DND-41 (cell line): ENCODE data around the gene VWA8.

Experiments used
- ATAC-seq: fragments of 200-7000 bp; cut with Tn5 transposase; 3 replicates; pipeline ENCODE4 v1.9.1; 2021; ENCODE audit warnings: low read depth; ENCODE audit not compliant: insufficient read depth
- DNase-seq: peaks from one replicate; pipeline ENCODE4 v3.0.0-alpha.2; 2020
- H2AFZ ChIP-seq: 2 replicates; pipeline ENCODE4 v1.6.0; 2012; ENCODE audit warnings: low read depth, low read length
- H3K27ac ChIP-seq: 2 replicates; pipeline ENCODE4 v1.5.1; 2012; ENCODE audit warnings: low read length, inconsistent platforms
- H3K27me3 ChIP-seq: fragments of 200-600 bp; sonication (generic); 2 replicates; pipeline ENCODE4 v1.6.0; 2012; ENCODE audit warnings: low read length, mild to moderate bottlenecking, inconsistent platforms; ENCODE audit not compliant: insufficient read depth, poor library complexity
- H3K36me3 ChIP-seq: 2 replicates; pipeline ENCODE4 v1.5.1; 2012; ENCODE audit warnings: low read length, inconsistent platforms; ENCODE audit not compliant: insufficient read depth
- H3K4me1 ChIP-seq: 2 replicates; pipeline ENCODE4 v1.5.1; 2012; ENCODE audit warnings: mild to moderate bottlenecking, low read length; ENCODE audit not compliant: insufficient read depth
- H3K4me2 ChIP-seq: 2 replicates; pipeline ENCODE4 v1.6.0; 2012; ENCODE audit warnings: mild to moderate bottlenecking, moderate library complexity, low read length, inconsistent platforms; ENCODE audit not compliant: insufficient read depth
- H3K4me3 ChIP-seq, 2 experiments: fragments of 200-600 bp in 1 of 2; shearing (Covaris generic) in 1 of 2; 2 replicates each; pipeline ENCODE4 v1.5.1; 2012 to 2016; ENCODE audit warnings: inconsistent platforms in 2 of 2, low read length in 2 of 2, mild to moderate bottlenecking in 2 of 2, low read depth in 1 of 2, moderate library complexity in 1 of 2
- H3K79me2 ChIP-seq: 2 replicates; pipeline ENCODE4 v1.6.0; 2012; ENCODE audit warnings: low read length, inconsistent platforms; ENCODE audit not compliant: insufficient read depth
- H3K9ac ChIP-seq: 2 replicates; pipeline ENCODE4 v1.6.0; 2012; ENCODE audit warnings: low read depth, mild to moderate bottlenecking, inconsistent platforms, low read length, moderate library complexity
- H3K9me3 ChIP-seq: 2 replicates; pipeline ENCODE4 v1.5.1; 2012; ENCODE audit warnings: low read length, moderate library complexity, mild to moderate bottlenecking, inconsistent platforms; ENCODE audit not compliant: insufficient read depth, severe bottlenecking
- H4K20me1 ChIP-seq: 2 replicates; pipeline ENCODE4 v1.6.0; 2012; ENCODE audit warnings: low read length; ENCODE audit not compliant: insufficient read depth
- CTCF ChIP-seq: IDR thresholded peaks from 2 replicates; pipeline ENCODE4 v1.5.1; 2012; ENCODE audit warnings: borderline replicate concordance, low read length, moderate library complexity, mild to moderate bottlenecking; ENCODE audit not compliant: poor library complexity, severe bottlenecking; ENCODE audit errors: extremely low read depth
- EZH2 ChIP-seq: IDR thresholded peaks from 3 replicates; pipeline ENCODE4 v1.6.1; 2012; ENCODE audit warnings: borderline replicate concordance, low read depth, mild to moderate bottlenecking, moderate library complexity, low read length, inconsistent platforms; ENCODE audit not compliant: severe bottlenecking

VWA8 gene

GRCh38 chr13:41580345-41580744, 380.6 kb downstream of the VWA8 start:
- no peak for ATAC-seq
- Histone ChIP-seq H3K4me1 (no peaks in the 10 kb centered on the region), H3K36me3 (peaks cover 14% of the 10 kb centered on the region; the same call in 1 of the 2 replicates), H3K27me3 (no peaks in the 10 kb centered on the region), H3K27ac (no peak overlapping the region), H3K4me3 (no peak overlapping the region), H4K20me1 (no peaks in the 10 kb centered on the region), H2AFZ (no peak overlapping the region), H3K4me2 (no peak overlapping the region), H3K9me3 (no peaks in the 10 kb centered on the region), H3K9ac (no peak overlapping the region), H3K79me2 (no peaks in the 10 kb centered on the region)
- DNase-seq, result no peak
- TF ChIP-seq EZH2 (no peak), CTCF (no peak)

- Histone ChIP-seq H3K27me3 (no peaks in the 10 kb centered on the region), H3K27ac (no peak overlapping the region), H3K4me1 (no peaks in the 10 kb centered on the region), H3K79me2 (no peaks in the 10 kb centered on the region), H3K4me3 (no peak overlapping the region), H3K9me3 (no peaks in the 10 kb centered on the region), H4K20me1 (no peaks in the 10 kb centered on the region), H3K36me3 (peaks cover 17% of the 10 kb centered on the region; the same call in 1 of the 2 replicates), H3K9ac (no peak overlapping the region), H3K4me2 (no peak overlapping the region), H2AFZ (no peak overlapping the region)
- ATAC-seq (no peak), DNase-seq (no peak)
- TF ChIP-seq EZH2, result no peak
- no peak for TF ChIP-seq CTCF
These were observed 381.0 kb downstream of the VWA8 start for GRCh38 chr13:41579881-41580280.

- H3K27ac ChIP-seq, result no peak overlapping the region
- no peaks in the 10 kb centered on the region for H3K9me3 ChIP-seq
- no peaks in the 10 kb centered on the region for H3K4me1 ChIP-seq
- ATAC-seq (no peak), DNase-seq (no peak)
- H3K36me3 ChIP-seq, result peaks cover 23% of the 10 kb centered on the region; the same call in 1 of the 2 replicates
- H3K27me3 ChIP-seq, result no peaks in the 10 kb centered on the region
- no peaks in the 10 kb centered on the region for H4K20me1 ChIP-seq
- H3K79me2 ChIP-seq, result no peaks in the 10 kb centered on the region
- H3K4me3 ChIP-seq, result no peak overlapping the region
- no peak for TF ChIP-seq CTCF
- TF ChIP-seq EZH2, result no peak
- no peak overlapping the region for H2AFZ ChIP-seq
- no peak overlapping the region for H3K4me2 ChIP-seq
- no peak overlapping the region for H3K9ac ChIP-seq
These were observed 381.7 kb downstream of the VWA8 start for GRCh38 chr13:41579168-41579567.

GRCh38 chr13:41578371-41578770, 382.5 kb downstream of the VWA8 start:
- Histone ChIP-seq H3K27me3 (no peaks in the 10 kb centered on the region), H3K4me3 (no peak overlapping the region), H3K36me3 (peaks cover 25% of the 10 kb centered on the region; the same call in 1 of the 2 replicates), H3K27ac (no peak overlapping the region), H3K9ac (no peak overlapping the region), H2AFZ (no peak overlapping the region), H3K9me3 (no peaks in the 10 kb centered on the region), H4K20me1 (no peaks in the 10 kb centered on the region), H3K4me2 (no peak overlapping the region), H3K4me1 (no peaks in the 10 kb centered on the region), H3K79me2 (no peaks in the 10 kb centered on the region)
- DNase-seq, result no peak
- no peak for ATAC-seq
- TF ChIP-seq EZH2 (no peak), CTCF (no peak)
